CD4-positive, alpha-beta T cell treated with Interleukin-1 beta for 1 hour (primary cell): ENCODE results near the gene CCDC59.
A peak's percentile ranks its signal among the peaks of the same experiment; 100 is the strongest.
"Not testable (repeated sequence)": the region's sequence is repeated elsewhere in the genome, so short reads cannot be mapped to it uniquely, and the experiment has no call there.

Experiments
- DNase-seq, 2 donors: peaks; one replicate each; pipeline ENCODE4 v3.0.0-alpha.2; 2020 to 2022

CCDC59 gene, protein sequence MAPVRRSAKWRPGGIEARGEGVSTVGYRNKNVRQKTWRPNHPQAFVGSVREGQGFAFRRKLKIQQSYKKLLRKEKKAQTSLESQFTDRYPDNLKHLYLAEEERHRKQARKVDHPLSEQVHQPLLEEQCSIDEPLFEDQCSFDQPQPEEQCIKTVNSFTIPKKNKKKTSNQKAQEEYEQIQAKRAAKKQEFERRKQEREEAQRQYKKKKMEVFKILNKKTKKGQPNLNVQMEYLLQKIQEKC

DNA sequence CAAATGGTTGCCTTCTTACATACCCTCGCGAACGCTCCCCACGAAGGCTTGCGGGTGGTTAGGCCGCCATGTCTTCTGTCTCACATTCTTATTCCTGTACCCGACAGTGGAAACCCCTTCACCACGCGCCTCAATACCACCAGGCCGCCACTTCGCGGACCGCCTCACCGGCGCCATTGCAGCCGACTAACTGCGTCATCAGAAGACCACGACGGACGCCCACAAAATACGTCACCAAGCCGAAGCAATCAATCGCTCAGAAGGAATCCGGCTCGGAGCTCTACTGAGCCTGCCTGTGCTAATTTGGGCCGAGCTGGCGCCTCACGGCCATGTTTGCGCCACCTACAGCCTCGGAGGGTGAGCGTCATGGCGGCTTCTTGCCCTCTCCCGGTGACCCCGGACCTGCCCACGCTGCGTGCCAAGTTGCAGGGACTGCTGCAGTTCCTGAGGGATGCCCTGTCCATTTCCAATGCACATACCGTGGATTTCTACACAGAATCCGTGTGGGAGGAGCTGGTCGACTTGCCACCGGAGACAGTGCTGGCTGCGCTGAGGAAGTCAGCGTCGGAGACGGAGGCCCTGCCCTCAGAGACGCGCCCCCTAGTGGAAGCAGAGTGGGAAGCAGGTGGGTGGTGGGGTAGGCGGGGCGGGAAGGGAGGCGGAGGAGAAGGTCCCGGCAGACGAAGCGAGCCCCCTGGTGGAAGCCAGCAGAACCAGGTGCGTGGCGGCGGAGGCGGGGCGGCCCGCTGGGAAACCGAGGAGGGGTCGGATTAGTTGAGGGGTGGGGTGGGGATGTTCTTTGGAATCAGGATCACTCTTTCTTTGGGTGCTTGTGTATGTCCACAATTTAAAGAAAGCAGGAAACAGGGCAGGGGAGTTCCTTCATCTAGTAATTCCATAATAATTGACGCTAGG is at the start of gene CCDC59, which contains the start of gene METTL25:
Gene CCDC59 (minus strand): TSS at position 188 of the 915 bp plus-strand sequence. CDS start 11 bp downstream, at position 177.
Gene METTL25 (plus strand): TSS at position 330 of the 915 bp plus-strand sequence. CDS start 37 bp downstream, at position 367.
- DNase-seq = peak; percentile 97

DNA sequence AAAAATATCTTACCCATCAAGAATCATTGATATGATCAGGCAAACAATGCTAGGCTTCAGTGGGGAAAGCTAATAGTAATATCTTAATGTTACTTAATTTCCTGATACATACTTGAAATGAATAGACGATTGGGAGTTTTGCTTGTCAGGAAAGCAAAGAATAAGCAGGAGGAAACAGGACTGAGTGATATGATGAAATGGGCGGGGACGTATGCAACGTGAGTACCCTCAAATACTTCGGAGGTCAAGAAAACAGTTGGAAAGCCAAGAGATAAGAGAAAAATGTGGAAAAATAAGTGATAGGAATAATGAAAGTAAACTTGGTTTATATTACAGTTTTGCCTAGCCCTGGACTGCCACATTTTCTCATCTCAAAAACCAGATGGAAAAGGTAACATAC is 49.3 kb upstream of the CCDC59 start:
- DNase-seq = no peak

DNA sequence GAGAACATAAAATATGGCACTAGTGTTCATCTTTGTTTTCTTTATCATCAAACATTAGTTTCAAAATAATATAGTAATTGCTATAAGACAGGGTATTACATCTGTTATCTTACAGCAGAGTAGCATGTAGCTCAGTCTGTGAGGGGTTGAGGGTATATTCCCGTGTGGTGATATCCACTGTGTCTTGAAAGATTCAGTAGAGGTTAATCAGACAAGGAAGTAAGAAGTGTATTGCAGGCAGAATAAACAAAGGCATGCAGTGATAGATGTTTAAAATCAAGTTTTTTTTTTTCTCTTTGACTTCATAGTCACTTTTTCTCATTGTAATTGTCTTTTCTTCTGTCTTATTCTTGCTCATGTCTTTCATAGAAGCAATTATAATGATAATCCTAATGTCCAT is 48.5 kb upstream of the CCDC59 start:
- DNase-seq = no peak

DNA sequence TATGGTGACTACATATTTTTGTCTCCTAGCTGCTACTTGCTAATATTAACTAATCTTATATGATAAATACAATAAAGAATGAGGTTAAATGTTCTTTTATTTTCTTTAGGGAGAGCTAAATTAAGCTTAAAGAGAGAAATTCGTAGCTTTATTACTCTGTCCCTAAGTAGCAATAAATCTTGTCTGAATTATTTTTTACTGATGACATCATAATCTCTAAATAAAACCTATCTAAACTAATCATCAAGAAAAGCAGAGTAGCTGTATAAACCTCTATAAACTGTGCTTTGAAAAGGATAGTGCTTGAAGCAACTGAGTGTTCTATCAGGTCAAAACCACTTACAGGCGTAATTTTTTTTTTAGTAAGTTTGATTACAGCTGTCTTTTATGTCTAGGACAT is 42.6 kb upstream of the CCDC59 start:
- no peak for DNase-seq

DNA sequence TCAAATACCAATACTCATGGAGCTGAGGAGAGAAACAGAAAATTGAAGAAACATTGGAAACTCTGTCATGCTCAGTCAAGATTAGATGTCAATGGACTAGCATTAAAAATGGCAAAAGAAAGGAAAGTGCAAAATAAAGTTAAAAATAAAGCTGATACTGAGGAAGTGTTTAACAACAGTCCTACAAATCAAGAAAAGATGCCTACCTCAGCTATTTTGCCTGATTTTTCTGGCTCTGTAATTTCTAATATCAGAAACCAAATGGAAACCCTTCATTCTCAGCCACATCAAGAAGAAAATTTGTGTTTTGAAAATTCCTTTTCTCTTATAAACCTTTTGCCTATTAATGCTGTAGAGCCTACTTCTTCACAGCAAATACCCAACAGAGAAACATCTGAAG is 40.7 kb upstream of the CCDC59 start:
- no peak for DNase-seq

DNA sequence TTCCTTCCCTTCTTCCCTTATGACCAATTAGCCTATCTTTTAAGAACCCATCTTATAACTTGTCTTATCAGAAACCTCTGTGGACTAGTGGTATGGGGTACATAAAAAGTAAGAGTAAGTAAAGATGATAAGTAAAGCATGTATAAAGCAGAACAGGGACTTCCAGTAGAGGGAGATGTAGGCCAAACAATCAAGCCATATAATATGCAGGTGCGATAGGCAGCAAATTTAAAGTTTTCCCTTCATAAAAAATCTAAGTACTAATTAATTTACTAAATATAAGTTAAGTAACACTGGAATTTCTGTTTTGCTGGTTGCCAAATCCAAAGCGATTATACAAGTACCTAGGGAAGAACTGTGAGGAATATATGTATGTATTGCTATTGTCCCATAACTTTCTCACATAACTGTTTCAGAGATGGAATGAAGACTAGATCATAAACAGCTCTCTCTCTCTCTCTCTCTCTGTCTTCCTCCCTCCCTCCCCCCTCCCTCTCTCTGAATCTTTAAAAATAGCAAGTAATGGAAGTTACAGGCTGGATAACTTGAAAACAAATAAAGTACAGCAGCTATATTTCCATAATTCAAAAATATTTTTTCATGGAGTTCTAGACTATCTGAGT is 25.9 kb upstream of the CCDC59 start:
- DNase-seq = no peak

DNA sequence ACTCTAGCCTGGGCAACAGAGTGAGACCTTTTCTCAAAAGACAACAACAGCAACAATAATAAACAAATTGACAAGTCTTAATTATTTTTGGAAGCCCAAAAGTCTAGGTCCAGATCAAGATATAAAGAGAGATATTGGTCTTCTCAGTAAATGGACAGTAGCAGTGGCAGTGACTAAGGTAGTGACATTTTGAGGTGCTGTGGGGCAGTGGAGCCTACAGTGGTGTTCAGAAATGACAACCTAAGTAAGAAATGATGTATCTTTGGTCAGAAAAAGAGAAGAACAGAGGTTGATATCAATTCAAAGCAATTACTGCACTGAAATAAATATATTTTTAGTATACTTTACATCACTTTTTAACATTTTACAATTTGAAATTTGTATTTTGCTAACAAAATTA is 20.8 kb upstream of the CCDC59 start:
- no peak for DNase-seq

DNA sequence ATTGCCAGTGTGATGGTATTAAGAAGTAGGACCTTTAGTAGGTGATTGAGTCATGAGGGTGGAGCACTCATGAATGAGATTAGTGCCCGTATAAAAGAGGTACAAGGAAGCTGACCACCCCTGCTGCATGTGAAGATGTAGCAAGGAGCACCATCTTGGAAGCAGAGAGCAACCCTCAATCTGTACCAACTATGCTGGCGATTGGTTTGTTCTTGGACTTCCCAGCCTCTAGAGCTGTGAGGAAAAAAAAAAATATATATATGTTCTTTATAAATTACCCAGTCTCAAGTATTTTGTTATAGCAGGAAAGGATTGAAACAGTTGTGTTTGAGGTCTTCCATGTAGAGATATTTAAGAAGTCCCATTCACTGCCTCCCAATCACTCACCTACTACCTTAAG is 17.0 kb upstream of the CCDC59 start:
- no peak for DNase-seq

DNA sequence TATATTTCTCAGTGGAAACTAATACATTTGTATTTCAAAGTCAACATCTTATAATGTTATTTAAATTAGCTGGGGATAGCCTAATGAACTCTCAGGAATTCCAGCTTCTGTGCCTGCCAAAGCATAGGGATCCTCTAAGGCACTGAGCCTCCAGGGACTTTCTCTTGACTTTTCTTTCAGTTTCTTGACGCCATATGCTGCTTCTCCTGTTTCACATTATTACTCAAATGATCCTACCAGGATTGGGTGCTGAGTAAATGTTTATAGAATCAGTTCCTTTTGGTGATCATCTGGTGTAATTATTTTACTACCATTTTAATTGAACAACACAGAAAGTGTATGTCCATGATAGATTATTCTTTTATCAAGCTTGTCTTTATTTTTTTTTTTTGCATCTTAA is 8.0 kb upstream of the CCDC59 start:
- DNase-seq = no peak

DNA sequence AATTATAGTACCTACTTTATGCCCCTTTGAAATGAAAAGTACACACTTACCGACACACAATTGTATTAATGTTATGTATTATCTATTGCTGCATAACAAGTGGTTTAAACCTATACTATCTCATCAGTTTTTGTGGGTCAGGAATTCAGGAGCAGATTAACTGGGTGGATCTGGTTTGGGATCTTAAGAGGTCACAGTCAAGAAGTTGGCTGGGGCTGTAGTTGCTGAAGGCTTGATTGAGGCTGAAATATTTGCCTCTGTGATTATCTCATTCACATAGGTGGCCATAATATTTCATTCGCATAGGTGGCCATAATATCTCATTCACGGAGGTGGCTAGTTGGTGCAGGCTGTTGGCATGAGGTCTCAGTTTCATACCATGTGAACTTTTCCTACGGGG is 5.8 kb upstream of the CCDC59 start:
- no peak for DNase-seq

DNA sequence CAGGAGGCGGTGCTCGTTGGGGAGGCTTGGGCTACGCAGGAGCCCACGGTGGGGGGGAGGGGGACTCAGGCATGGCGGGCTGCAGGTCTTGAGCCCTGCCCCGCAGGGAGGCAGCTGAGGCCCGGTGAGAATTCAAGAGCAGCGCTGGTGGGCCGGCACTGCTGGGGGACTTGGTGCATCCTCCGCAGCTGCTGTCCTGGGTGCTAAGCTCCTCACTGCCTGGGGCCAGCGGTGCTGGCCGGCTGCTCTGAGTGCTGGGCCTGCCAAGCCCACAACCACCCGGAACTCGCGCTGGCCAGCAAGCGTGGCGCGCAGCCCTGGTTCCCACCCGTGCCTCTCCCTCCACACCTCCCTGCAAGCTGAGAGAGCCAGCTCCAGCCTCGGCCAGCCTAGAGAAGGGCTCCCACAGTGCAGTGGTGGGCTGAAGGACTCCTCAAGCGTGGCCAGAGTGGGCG is 3.3 kb upstream of the CCDC59 start:
- DNase-seq = no peak

DNA sequence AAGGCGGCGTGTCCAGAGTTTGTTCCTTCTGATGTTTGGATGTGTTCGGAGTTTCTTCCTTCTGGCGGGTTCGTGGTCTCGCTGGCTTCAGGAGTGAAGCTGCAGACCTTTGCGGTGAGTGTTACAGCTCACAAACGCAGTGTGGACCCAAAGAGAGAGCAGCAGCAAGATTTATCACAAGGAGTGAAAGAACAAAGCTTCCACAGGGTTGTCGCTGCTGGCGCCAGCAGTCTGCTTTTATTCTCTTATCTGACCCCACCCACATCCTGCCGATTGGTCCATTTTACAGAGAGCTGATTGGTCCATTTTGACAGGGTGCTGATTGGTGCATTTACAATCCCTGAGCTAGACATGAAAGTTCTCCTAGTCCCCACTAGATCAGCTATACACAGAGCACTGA is 2.6 kb upstream of the CCDC59 start:
- not testable (repeated sequence) for DNase-seq

DNA sequence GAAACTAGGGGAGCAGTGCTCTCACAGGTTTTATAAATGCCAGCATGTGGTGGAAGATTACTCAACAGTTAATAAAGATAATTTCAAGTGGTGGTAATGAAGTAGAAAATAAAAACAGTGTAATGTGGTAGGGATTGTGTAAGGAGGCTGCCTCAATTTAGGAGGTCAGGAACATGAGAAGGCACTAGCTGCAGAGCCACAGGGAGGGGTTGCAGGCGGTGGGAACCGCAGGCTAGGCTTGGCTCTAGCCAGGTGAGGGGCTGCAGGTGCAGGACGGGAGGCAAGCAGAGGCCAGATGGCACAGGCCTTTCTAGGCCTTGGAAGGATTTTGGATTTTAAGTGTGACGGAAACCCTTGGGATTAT is 910 bp upstream of the CCDC59 start:
- DNase-seq = no peak

DNA sequence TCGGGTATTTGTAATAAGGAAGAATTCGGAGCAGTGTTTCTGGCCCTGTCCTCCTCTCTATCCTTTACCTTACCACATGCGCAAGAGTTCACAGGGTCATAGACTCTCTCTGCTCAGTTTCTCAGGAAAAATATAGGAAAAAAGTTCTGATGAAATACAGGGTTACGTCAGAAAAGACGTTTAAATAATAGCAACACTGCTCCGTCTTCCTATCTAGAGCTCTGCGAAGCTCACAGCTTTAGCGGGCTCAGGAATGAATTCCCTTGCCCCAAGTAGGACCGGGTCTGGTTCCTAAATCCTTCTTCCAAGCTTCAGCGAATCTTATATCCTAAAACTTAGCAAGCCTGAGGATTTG is 365 bp downstream of the CCDC59 start:
- no peak for DNase-seq

DNA sequence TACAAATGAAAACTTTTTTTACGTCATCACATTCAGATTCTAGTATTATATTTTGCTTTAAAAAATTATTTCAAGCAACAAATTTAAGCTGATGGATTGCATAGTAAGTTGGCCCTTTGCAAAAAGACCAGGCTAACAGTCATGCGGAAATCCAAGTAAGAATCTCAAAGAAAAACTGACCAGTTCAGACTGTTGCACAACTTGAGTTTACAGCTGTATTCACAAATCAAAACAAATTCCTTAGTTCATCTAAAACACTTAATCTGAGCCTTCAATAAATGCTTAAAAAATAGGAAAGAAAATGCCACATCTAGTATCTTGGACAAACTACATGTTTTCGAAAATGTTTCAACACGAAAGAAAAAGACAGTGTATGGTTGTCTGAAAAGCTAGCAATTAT is 847 bp downstream of the CCDC59 start:
- no peak for DNase-seq

DNA sequence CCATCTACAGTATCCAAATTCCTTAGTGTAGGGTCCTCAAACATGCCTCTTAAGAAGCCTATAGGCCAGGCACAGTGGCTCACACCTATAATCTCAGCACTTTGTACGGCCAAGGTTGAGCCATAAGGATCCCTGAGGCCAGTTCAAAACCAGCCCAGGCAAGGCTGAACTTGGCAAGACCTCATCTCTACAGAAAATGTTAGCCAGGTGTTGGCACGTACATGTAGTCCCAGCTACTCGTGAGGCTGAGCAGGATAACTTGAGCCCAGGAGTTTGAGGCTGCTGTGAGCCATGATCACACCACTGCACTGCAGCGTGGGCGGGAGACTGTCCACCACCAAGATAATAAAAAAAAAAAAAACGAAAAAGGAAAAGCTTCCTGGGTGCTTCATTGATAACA is 6.8 kb downstream of the CCDC59 start:
- no peak for DNase-seq

DNA sequence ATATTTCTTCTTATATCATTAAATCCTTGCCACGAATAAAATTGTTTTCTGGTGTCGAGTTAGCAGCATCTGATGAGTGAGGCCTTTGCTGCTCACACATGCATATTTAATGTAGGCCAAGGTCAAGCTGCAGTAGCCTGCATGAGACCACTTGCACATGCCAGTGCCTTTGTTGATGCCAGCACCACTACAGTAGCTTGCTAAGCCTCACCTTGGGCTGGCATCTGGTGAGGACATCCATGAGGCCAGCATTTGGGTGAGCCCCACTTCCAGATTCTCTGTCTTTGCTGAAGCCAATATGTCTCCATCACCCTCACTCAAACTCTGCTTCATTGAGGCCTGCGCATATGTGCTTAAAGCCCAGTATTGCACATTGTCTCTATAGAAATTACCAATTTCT is 8.0 kb downstream of the CCDC59 start:
- no peak for DNase-seq

DNA sequence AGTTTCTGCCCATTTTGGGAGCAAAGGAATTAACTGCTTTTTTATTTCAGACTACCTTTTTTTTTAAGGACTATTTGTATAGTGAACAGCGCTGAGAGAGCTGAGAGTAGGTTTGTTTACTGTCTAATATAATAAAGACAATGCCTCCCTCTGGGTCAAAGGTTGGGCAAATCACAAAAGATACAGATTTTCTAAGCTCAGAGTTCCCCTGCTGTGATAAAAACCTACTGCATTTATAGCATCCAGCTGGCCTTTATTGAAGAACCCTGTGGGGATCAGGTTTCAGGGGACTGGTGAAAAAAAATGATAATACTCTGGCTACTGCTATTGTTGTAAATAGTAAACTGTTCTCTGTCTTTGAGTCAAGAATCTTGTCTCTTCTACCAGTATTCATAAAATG is 28.7 kb downstream of the CCDC59 start:
- DNase-seq = no peak

DNA sequence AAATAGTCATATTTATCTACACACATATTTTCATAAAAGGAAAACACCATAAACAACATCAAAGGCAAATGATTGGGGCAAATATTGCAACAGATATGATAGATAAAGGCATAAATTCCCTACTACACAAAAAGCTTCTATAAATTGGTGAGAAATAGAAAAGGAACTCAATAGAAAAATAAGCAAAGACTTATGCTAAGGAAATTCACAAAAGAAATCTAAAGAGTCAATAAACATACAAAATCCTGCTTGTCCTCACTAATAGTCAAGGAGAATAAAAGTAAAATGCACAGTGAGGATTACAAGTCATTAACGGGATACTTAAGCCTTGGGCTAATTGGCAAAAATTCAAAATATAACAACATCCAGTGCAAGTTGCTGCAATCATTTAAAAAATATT is 30.3 kb downstream of the CCDC59 start:
- DNase-seq = no peak

DNA sequence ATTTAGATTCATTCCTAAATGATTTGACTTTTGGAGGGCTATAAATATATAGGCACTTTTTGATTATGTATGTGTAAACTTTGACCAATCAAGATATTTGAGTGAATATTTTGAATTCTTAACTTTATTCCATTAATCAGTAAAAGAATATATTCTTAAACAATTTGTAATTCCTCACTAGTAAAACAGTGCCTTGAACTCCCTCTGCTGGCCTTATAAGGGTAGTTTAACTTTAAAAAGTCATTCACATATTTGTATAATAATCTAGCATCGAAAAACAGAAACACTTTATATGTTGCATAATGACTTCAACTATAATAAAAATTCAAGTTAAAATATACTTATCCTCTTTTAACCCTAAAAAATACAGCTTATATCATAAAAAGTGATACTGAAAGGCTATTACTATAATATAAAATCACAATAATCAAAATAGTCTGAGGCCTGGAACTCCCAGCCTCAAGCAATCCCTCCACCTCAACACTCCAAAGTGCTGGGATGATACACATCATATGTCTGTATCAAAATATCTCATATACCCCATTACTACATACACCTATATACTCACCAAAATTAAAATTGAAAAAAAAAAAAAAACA is 31.2 kb downstream of the CCDC59 start:
- DNase-seq = peak in 1 of 2 donors; percentile 8

DNA sequence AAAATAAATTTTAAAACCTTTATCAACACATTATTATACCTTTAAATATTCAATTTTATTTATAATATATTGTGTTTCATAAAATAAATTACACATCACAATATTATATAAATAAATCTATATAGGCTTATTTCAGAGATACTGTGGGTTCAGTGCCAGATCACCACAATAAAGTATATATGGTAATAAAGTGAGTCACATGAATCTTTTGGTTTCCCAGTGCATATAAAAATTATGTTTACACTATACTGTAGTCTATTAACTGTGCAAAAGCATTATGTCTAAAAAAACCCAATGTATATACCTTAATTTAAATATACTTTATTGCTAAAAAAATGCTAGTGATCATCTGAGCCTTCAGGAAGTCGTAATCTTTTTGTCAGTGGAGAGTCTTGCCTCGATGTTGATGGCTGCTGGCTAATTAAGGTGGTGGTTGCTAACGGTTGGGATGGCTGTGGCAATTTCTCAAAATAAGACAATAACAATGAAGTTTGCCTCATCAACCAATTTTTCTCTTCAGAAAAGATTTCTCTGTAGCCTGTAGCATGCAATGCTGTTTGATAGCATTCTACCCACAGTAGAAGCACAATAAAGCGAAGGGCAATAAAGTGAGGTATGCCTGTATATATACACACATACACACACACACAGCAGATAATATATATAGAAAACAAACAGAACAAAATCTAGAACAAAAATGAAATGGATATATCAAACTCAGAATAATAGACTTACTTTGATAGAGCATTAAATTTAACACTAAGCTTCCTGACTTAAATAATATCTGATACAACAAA is 32.4 kb downstream of the CCDC59 start:
- no peak for DNase-seq

DNA sequence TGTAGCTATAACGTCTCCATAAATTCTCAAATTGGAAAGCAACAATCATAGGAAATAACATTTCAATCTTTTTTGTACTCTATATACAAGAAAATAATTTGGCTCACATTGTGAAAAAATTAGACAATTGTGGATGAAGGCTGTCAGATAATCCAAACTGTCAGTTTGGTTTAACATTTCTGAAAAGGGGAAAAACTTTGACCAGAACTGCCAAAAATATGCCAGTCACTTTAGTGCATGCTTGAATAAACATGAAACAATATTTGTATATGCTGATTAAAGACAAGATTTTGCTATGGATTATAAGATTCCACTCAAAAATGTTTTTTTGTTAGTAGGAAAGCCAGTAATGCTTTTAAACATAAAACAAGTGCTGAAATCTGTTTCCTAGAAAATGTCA is 38.9 kb downstream of the CCDC59 start:
- DNase-seq = no peak
